Loucy (cell line): ENCODE measurements around the gene ABHD14A.

Experiments used
- H2AFZ ChIP-seq: fragments of 200-600 bp; sonication (generic); 2 replicates; pipeline ENCODE4 v1.6.0; 2016; ENCODE audit warnings: antibody characterized with exemption, mild to moderate bottlenecking, low read length, moderate library complexity
- H3F3A ChIP-seq: fragments of 200-600 bp; 2 replicates; pipeline ENCODE4 v1.6.0; 2016; ENCODE audit warnings: antibody characterized with exemption, low read depth, mild to moderate bottlenecking
- H3K27me3 ChIP-seq: fragments of 200-600 bp; sonication (generic); 2 replicates; pipeline ENCODE4 v1.6.1; 2014; ENCODE audit warnings: low read length, mild to moderate bottlenecking; ENCODE audit not compliant: insufficient read depth, poor library complexity, severe bottlenecking
- H3K36me3 ChIP-seq: fragments of 200-600 bp; sonication (generic); 2 replicates; pipeline ENCODE4 v1.6.1; 2016; ENCODE audit warnings: low read length; ENCODE audit not compliant: insufficient read depth
- H3K4me1 ChIP-seq: fragments of 200-600 bp; sonication (generic); 2 replicates; pipeline ENCODE4 v1.5.1; 2014; ENCODE audit warnings: low read length, mild to moderate bottlenecking; ENCODE audit not compliant: insufficient read depth, poor library complexity, severe bottlenecking
- H3K4me2 ChIP-seq: fragments of 200-600 bp; sonication (generic); 2 replicates; pipeline ENCODE4 v1.6.0; 2014; ENCODE audit warnings: antibody characterized with exemption, low read length, low read depth, mild to moderate bottlenecking; ENCODE audit not compliant: poor library complexity, severe bottlenecking
- H3K4me3 ChIP-seq: fragments of 200-600 bp; sonication (generic); 2 replicates; pipeline ENCODE4 v1.5.1; 2014; ENCODE audit warnings: low read length, mild to moderate bottlenecking, mixed read lengths; ENCODE audit not compliant: poor library complexity, severe bottlenecking
- H3K79me2 ChIP-seq: fragments of 200-600 bp; sonication (generic); 2 replicates; pipeline ENCODE4 v1.6.1; 2014; ENCODE audit warnings: low read length; ENCODE audit not compliant: insufficient read depth
- H3K9ac ChIP-seq: fragments of 200-600 bp; sonication (generic); 2 replicates; pipeline ENCODE4 v1.6.0; 2014; ENCODE audit warnings: mild to moderate bottlenecking, low read depth, low read length, moderate library complexity; ENCODE audit not compliant: poor library complexity, severe bottlenecking
- H3K9me2 ChIP-seq: fragments of 200-600 bp; sonication (generic); replicated peaks from 2 replicates; pipeline ENCODE4 v1.6.1; 2016; ENCODE audit warnings: low read depth, low read length, mixed read lengths
- H3K9me3 ChIP-seq: fragments of 200-600 bp; sonication (generic); 2 replicates; pipeline ENCODE4 v1.6.1; 2014; ENCODE audit warnings: mild to moderate bottlenecking, antibody characterized with exemption, low read length, low read depth; ENCODE audit not compliant: insufficient read depth
- H4K20me1 ChIP-seq: fragments of 200-600 bp; sonication (generic); 2 replicates; pipeline ENCODE4 v1.6.0; 2014; ENCODE audit warnings: antibody characterized with exemption, low read length, mild to moderate bottlenecking; ENCODE audit not compliant: insufficient read depth, poor library complexity, severe bottlenecking
- CTCF ChIP-seq: fragments of 200-600 bp; sonication (generic); conservative IDR thresholded peaks from 2 replicates; pipeline ENCODE4 v1.5.1; 2014; ENCODE audit warnings: mild to moderate bottlenecking, antibody characterized with exemption, low read length
- EZH2phosphoT487 ChIP-seq: fragments of 200-600 bp; IDR thresholded peaks from 2 replicates; pipeline ENCODE4 v1.6.1; 2018; ENCODE audit warnings: antibody characterized with exemption, mild to moderate bottlenecking, moderate library complexity, borderline replicate concordance

ABHD14A gene

GRCh38 chr3:51948016-51948580 lies 26.8 kb upstream of the ABHD14A start:
- Histone ChIP-seq H3K27me3 (no peaks in the 10 kb centered on the region), H3K4me2 (no peak overlapping the region), H3K79me2 (no peaks in the 10 kb centered on the region), H3K4me3 (no peak overlapping the region), H3K9me3 (no peaks in the 10 kb centered on the region), H3K36me3 (no peaks in the 10 kb centered on the region), H3K9ac (no peak overlapping the region), H3K4me1 (peaks cover 4% of the 10 kb centered on the region), H3K9me2 (no peaks in the 10 kb centered on the region), H3F3A (no peaks in the 10 kb centered on the region), H2AFZ (no peak overlapping the region), H4K20me1 (no peaks in the 10 kb centered on the region)
- no peak for TF ChIP-seq EZH2phosphoT487
- TF ChIP-seq CTCF, result no peak

- Histone ChIP-seq H3K9me3 (no peaks in the 10 kb centered on the region), H4K20me1 (no peaks in the 10 kb centered on the region), H2AFZ (no peak overlapping the region), H3K4me3 (no peak overlapping the region), H3K79me2 (no peaks in the 10 kb centered on the region), H3K36me3 (no peaks in the 10 kb centered on the region), H3K4me2 (no peak overlapping the region), H3K27me3 (no peaks in the 10 kb centered on the region), H3F3A (no peaks in the 10 kb centered on the region), H3K9me2 (no peaks in the 10 kb centered on the region), H3K4me1 (no peaks in the 10 kb centered on the region), H3K9ac (no peak overlapping the region)
- TF ChIP-seq CTCF (no peak), EZH2phosphoT487 (no peak)
Measured at GRCh38 chr3:51949121-51949520, 25.7 kb upstream of the ABHD14A start.

GRCh38 chr3:51950899-51951298 lies 24.0 kb upstream of the ABHD14A start:
- no peaks in the 10 kb centered on the region for H3K9me2 ChIP-seq
- H3K4me1 ChIP-seq, result no peaks in the 10 kb centered on the region
- H3K4me3 ChIP-seq, result no peak overlapping the region
- H3K4me2 ChIP-seq, result no peak overlapping the region
- H3K36me3 ChIP-seq, result no peaks in the 10 kb centered on the region
- no peaks in the 10 kb centered on the region for H4K20me1 ChIP-seq
- no peaks in the 10 kb centered on the region for H3K9me3 ChIP-seq
- no peaks in the 10 kb centered on the region for H3F3A ChIP-seq
- no peaks in the 10 kb centered on the region for H3K27me3 ChIP-seq
- no peaks in the 10 kb centered on the region for H3K79me2 ChIP-seq
- TF ChIP-seq EZH2phosphoT487 (no peak), CTCF (no peak)
- no peak overlapping the region for H3K9ac ChIP-seq
- no peak overlapping the region for H2AFZ ChIP-seq
